Epithelial cell of proximal tubule (primary cell): ENCODE data around the gene DHRSX. TPM values are rescaled to one million over a fixed set of nuclear protein-coding genes. Genes with fewer than 3 reads are reported as not detected.

Experiments used
- DNase-seq: peaks from one replicate; pipeline ENCODE4 v3.0.0-alpha.2; 2011; ENCODE audit warnings: low read depth
- H3K4me3 ChIP-seq: 2 replicates; pipeline ENCODE4 v1.5.1; 2011; ENCODE audit warnings: low read depth, mild to moderate bottlenecking, low read length
- total RNA-seq: library from RNA; depleted of rRNA; stranded (reverse); fragments of >200 nt; gene quantifications from 2 replicates; pipeline ENCODE4 v1.2.3, GENCODE V29; 2015
- TF ChIP-seq, protein P1 (sequence below): conservative IDR thresholded peaks from 2 replicates; pipeline ENCODE4 v1.5.1; 2012; ENCODE audit warnings: low read depth, mild to moderate bottlenecking, low read length

DHRSX gene
- total RNA-seq, 1 donor from 2014 or later, result 22.8 TPM

DNA sequence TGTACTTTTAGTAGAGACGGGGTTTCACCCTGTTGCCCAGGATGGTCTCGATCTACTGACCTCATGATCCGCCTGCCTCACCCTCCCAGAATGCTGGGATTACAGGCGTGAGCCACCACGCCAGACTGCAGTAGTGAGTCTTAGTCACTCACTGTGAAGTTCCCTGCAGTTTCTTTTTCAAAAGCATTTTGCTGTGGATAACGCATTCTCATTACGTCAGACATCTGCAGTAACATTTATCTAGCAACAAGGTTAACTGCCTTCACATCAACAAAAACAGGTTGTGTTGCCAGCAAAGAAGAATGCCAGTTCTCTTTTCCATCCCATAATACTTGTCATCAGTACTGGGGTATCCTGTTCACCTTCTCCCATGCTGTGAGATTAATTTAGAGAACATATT is 164.6 kb downstream of the DHRSX start:
- TF ChIP-seq, protein P1, sequence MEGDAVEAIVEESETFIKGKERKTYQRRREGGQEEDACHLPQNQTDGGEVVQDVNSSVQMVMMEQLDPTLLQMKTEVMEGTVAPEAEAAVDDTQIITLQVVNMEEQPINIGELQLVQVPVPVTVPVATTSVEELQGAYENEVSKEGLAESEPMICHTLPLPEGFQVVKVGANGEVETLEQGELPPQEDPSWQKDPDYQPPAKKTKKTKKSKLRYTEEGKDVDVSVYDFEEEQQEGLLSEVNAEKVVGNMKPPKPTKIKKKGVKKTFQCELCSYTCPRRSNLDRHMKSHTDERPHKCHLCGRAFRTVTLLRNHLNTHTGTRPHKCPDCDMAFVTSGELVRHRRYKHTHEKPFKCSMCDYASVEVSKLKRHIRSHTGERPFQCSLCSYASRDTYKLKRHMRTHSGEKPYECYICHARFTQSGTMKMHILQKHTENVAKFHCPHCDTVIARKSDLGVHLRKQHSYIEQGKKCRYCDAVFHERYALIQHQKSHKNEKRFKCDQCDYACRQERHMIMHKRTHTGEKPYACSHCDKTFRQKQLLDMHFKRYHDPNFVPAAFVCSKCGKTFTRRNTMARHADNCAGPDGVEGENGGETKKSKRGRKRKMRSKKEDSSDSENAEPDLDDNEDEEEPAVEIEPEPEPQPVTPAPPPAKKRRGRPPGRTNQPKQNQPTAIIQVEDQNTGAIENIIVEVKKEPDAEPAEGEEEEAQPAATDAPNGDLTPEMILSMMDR, result no peak

GRCh38 chrX:2334237-2334636 is 166.5 kb downstream of the DHRSX start:
- TF ChIP-seq, protein P1, result no peak
- no peak for DNase-seq
- no peak overlapping the region for H3K4me3 ChIP-seq

More for the DNA sequence above, 164.6 kb downstream of the DHRSX start:
- H3K4me3 ChIP-seq, result no peak overlapping the region
- no peak for DNase-seq

GRCh38 chrX:2332252-2332651 is 168.5 kb downstream of the DHRSX start:
- H3K4me3 ChIP-seq, result no peak overlapping the region
- no peak for DNase-seq

DNA sequence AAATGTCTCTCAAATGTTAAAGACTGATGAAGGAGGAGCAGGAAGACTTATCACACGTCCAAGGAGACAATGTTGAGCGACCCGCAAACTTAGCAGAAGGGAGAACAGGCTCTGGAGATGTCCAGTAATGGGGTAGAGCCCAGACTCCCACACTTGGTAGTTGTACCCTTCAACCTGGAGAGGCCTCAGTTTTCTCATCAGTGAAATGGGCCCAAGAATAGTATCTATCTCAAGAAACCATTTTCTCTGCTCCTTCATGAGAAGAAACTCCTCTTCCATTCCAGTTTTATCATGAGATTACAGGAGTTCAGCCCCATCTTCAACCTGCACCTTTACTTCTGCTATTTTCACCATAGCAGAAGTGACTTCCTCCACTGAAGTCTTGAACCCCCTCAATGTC is 169.9 kb downstream of the DHRSX start:
- TF ChIP-seq, protein P1, result no peak
- DNase-seq, result no peak
- no peak overlapping the region for H3K4me3 ChIP-seq

More at GRCh38 chrX:2332252-2332651, 168.5 kb downstream of the DHRSX start:
- TF ChIP-seq, protein P1, result no peak

GRCh38 chrX:2330487-2330886 is 170.3 kb downstream of the DHRSX start:
- no peak overlapping the region for H3K4me3 ChIP-seq
- DNase-seq, result no peak
- TF ChIP-seq, protein P1, result no peak

- TF ChIP-seq, protein P1, result no peak
- no peak for DNase-seq
- no peak overlapping the region for H3K4me3 ChIP-seq
Measured at GRCh38 chrX:2327423-2327822, 173.4 kb downstream of the DHRSX start.

- H3K4me3 ChIP-seq, result peak overlapping the region; percentile 52
Measured at GRCh38 chrX:2325076-2325784, 175.5 kb downstream of the DHRSX start.

More at GRCh38 chrX:2325076-2325784, 175.5 kb downstream of the DHRSX start:
- no peak for DNase-seq
- TF ChIP-seq, protein P1, result no peak
